Liver (tissue), 3 donors: ENCODE results near the gene CHRNA9.

Experiments used
- CTCF ChIP-seq: fragments of 150-350 bp; IDR thresholded peaks from 2 replicates; pipeline ENCODE4 v1.5.1; 2017; ENCODE audit warnings: improper control_type of control experiment, low read depth, low read length; ENCODE audit not compliant: missing input control
- GABPA ChIP-seq, 2 donors: IDR thresholded peaks in 1 of 2; conservative IDR thresholded peaks in 1 of 2; 2 replicates each; pipeline ENCODE4 v1.6.1; 2016; ENCODE audit warnings: antibody characterized with exemption in 2 of 2, mild to moderate bottlenecking in 1 of 2, moderate library complexity in 1 of 2
- HNF4A ChIP-seq, 2 donors: conservative IDR thresholded peaks; 2 replicates each; pipeline ENCODE4 v1.6.1; 2016; ENCODE audit warnings: antibody characterized with exemption in 2 of 2, mild to moderate bottlenecking in 2 of 2
- JUND ChIP-seq, 2 donors: IDR thresholded peaks; 2 replicates each; pipeline ENCODE4 v1.6.1; 2016; ENCODE audit warnings: antibody characterized with exemption in 2 of 2
- RAD21 ChIP-seq, 2 donors: IDR thresholded peaks; 2 replicates each; pipeline ENCODE4 v1.6.1; 2016; ENCODE audit warnings: antibody characterized with exemption in 2 of 2, mild to moderate bottlenecking in 2 of 2
- REST ChIP-seq: IDR thresholded peaks from 2 replicates; pipeline ENCODE4 v1.6.1; 2016; ENCODE audit warnings: antibody characterized with exemption, mild to moderate bottlenecking
- SP1 ChIP-seq: IDR thresholded peaks from 2 replicates; pipeline ENCODE4 v1.6.1; 2018; ENCODE audit warnings: antibody characterized with exemption, mild to moderate bottlenecking
- TAF1 ChIP-seq: conservative IDR thresholded peaks from 2 replicates; pipeline ENCODE4 v1.6.1; 2016; ENCODE audit warnings: antibody characterized with exemption, mild to moderate bottlenecking
- ZBTB33 ChIP-seq: IDR thresholded peaks from 2 replicates; pipeline ENCODE4 v1.6.1; 2016; ENCODE audit warnings: antibody characterized with exemption
- TF ChIP-seq, protein P1 (sequence below): IDR thresholded peaks from 2 replicates; pipeline ENCODE4 v1.6.1; 2016; ENCODE audit warnings: antibody characterized with exemption
- donor health status: healthy.
- donor health status: healthy.

DNA sequence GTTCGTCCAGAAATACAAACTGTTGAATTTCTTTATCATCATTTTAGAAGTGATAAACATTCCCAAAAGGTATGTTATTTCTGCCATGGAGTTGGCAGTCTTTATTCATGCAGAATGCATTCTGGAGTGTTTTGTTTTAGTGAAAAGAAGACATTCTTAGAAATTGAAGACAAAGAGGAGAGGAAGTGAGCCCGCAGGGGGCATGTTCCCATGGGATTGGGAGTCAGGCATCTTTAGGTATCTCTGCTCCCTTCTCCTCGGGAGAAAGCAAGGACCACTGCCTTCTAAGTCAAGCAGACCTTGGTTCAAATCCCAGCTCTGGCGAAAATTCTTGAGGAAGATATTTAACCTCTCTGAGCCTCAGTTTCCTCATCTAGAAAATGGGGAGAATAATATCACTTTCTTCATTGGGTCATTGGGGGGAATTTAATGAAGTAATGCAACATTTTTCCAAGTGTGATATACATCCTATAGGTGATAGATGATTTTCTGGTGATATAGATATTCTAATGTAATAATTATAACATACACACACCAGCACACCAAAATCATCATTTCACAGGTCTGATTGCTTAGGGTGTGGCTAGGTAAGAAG is 26.5 kb upstream of the CHRNA9 start:
- TF ChIP-seq CTCF = no peak
- no peak for TF ChIP-seq SP1
- no peak for TF ChIP-seq GABPA (IDR thresholded peaks at IDR 0.05 in 1 of 2, conservative IDR thresholded peaks at IDR 0.05 in 1 of 2)
- no peak for TF ChIP-seq JUND (IDR thresholded peaks at IDR 0.05)
- TF ChIP-seq, protein P1, sequence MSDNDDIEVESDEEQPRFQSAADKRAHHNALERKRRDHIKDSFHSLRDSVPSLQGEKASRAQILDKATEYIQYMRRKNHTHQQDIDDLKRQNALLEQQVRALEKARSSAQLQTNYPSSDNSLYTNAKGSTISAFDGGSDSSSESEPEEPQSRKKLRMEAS = no peak
- no peak for TF ChIP-seq REST
- TF ChIP-seq TAF1 = no peak
- TF ChIP-seq ZBTB33 = no peak
- TF ChIP-seq HNF4A (conservative IDR thresholded peaks at IDR 0.05) = no peak
- TF ChIP-seq RAD21 (IDR thresholded peaks at IDR 0.05) = no peak
